ENCODE data around the gene PKHD1.

PKHD1 gene

DNA sequence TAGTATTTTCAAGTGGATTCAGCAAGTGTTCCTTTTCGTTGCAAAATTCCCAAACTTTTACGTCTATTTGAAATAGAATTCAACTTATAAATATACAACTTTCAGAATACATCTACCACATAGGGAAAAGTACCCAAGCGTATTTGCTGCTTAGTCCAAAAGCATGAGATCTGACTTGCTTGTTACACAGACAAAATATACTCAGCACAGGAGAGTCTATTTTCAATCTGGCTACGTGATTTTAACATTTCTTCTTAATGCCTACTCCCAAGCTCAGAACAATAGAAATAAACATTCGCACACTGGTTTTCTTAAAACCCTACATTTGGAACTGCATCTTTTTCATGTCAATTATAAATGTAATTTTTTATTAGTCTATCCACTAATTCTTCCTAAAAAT is 672 bp downstream of the PKHD1 start:
- TF ChIP-seq, protein P1, sequence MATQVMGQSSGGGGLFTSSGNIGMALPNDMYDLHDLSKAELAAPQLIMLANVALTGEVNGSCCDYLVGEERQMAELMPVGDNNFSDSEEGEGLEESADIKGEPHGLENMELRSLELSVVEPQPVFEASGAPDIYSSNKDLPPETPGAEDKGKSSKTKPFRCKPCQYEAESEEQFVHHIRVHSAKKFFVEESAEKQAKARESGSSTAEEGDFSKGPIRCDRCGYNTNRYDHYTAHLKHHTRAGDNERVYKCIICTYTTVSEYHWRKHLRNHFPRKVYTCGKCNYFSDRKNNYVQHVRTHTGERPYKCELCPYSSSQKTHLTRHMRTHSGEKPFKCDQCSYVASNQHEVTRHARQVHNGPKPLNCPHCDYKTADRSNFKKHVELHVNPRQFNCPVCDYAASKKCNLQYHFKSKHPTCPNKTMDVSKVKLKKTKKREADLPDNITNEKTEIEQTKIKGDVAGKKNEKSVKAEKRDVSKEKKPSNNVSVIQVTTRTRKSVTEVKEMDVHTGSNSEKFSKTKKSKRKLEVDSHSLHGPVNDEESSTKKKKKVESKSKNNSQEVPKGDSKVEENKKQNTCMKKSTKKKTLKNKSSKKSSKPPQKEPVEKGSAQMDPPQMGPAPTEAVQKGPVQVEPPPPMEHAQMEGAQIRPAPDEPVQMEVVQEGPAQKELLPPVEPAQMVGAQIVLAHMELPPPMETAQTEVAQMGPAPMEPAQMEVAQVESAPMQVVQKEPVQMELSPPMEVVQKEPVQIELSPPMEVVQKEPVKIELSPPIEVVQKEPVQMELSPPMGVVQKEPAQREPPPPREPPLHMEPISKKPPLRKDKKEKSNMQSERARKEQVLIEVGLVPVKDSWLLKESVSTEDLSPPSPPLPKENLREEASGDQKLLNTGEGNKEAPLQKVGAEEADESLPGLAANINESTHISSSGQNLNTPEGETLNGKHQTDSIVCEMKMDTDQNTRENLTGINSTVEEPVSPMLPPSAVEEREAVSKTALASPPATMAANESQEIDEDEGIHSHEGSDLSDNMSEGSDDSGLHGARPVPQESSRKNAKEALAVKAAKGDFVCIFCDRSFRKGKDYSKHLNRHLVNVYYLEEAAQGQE (IDR thresholded peaks at IDR 0.05; ENCODE audit: insufficient replicate concordance, low read depth) = no peak
- TF ChIP-seq SPI1 (IDR thresholded peaks at IDR 0.05; ENCODE audit: borderline replicate concordance, low read depth) = no peak
- TF ChIP-seq, protein P2, sequence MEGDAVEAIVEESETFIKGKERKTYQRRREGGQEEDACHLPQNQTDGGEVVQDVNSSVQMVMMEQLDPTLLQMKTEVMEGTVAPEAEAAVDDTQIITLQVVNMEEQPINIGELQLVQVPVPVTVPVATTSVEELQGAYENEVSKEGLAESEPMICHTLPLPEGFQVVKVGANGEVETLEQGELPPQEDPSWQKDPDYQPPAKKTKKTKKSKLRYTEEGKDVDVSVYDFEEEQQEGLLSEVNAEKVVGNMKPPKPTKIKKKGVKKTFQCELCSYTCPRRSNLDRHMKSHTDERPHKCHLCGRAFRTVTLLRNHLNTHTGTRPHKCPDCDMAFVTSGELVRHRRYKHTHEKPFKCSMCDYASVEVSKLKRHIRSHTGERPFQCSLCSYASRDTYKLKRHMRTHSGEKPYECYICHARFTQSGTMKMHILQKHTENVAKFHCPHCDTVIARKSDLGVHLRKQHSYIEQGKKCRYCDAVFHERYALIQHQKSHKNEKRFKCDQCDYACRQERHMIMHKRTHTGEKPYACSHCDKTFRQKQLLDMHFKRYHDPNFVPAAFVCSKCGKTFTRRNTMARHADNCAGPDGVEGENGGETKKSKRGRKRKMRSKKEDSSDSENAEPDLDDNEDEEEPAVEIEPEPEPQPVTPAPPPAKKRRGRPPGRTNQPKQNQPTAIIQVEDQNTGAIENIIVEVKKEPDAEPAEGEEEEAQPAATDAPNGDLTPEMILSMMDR (IDR thresholded peaks at IDR 0.05; ENCODE audit: insufficient read depth, low read length) = no peak
- TF ChIP-seq POLR2AphosphoS5 (IDR thresholded peaks at IDR 0.05; ENCODE audit: low read depth) = no peak
- DNase-seq (ENCODE audit: low read depth in 1 of 2, low spot score in 1 of 2) = no peak
- H3K27ac ChIP-seq (replicated peaks) = no peak overlapping the region
- peaks cover 4% of the 10 kb centered on the region for H3K27me3 ChIP-seq (ENCODE audit: insufficient read depth, poor library complexity, severe bottlenecking)
- H3K4me3 ChIP-seq (replicated peaks; ENCODE audit: insufficient read depth, low read length) = no peak overlapping the region

DNA sequence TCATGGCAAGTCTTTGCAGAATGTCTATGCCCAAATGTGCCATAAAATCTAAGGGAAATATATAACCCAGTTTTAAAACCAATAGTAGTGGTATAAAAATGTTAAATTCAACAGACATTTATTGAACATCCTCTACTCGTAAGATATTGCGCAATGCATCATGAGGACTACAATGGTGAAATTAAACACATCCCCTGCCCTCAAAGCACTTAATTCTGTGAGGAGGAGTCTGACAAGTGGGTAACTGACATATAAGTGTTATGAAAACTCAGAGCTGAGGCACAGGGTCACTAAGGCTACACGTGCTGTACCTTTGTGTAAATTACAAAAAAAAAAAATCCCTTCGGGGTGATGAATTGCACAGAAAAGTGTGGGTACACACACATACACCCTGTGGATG is 6.2 kb downstream of the PKHD1 start:
- H3K4me3 ChIP-seq (replicated peaks; ENCODE audit: insufficient read depth, low read length) = no peak overlapping the region
- no peaks in the 10 kb centered on the region for H3K27me3 ChIP-seq (ENCODE audit: insufficient read depth, poor library complexity, severe bottlenecking)
- no peak overlapping the region for H3K27ac ChIP-seq (replicated peaks)
- no peak for DNase-seq (ENCODE audit: low read depth in 1 of 2, low spot score in 1 of 2)
- no peak for TF ChIP-seq SPI1 (IDR thresholded peaks at IDR 0.05; ENCODE audit: borderline replicate concordance, low read depth)

DNA sequence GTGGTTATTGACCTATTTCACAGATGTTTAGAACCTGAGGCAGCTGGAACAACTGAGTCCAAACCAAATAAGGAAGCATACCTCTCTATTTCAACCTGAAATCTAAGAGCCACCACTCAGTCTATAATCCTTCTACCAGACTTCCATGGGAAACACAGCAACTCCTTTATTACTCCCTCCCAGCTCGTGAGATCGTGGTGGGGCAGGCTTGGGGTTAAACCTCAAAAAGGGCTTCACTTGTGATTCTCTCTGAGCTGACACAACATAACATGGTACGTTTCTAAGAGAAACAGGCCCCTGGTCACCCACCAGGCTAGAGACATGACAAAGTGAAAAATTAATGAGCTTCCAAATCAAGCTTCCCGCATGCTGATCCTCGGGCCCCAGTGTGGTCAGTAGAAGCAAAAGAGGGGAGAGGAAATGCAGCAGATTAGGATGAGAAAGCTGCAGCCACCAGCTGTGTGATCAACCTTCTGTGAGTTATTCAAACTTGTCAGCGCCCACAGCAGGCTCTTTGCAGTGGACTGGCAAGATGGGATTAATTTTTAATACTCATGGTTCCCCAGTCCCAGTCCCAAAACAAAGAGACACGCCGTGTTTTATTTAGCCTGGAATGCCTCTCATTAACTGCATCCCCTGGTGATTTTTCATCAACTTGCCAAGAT is 9.3 kb downstream of the PKHD1 start:
- DNase-seq (ENCODE audit: low read depth in 1 of 2, low spot score in 1 of 2) = no peak
- TF ChIP-seq, protein P2 (IDR thresholded peaks at IDR 0.05; ENCODE audit: insufficient read depth, low read length) = no peak
- TF ChIP-seq, protein P1 (IDR thresholded peaks at IDR 0.05; ENCODE audit: insufficient replicate concordance, low read depth) = no peak
- TF ChIP-seq POLR2AphosphoS5 (IDR thresholded peaks at IDR 0.05; ENCODE audit: low read depth) (no peak), GABPA (IDR thresholded peaks at IDR 0.05; ENCODE audit: low read depth) (no peak), SPI1 (IDR thresholded peaks at IDR 0.05; ENCODE audit: borderline replicate concordance, low read depth) (no peak)
- Histone ChIP-seq H3K27ac (replicated peaks) (no peak overlapping the region), H3K27me3 (ENCODE audit: insufficient read depth, poor library complexity, severe bottlenecking) (peaks cover 3% of the 10 kb centered on the region), H3K4me3 (replicated peaks; ENCODE audit: insufficient read depth, low read length) (no peak overlapping the region)

DNA sequence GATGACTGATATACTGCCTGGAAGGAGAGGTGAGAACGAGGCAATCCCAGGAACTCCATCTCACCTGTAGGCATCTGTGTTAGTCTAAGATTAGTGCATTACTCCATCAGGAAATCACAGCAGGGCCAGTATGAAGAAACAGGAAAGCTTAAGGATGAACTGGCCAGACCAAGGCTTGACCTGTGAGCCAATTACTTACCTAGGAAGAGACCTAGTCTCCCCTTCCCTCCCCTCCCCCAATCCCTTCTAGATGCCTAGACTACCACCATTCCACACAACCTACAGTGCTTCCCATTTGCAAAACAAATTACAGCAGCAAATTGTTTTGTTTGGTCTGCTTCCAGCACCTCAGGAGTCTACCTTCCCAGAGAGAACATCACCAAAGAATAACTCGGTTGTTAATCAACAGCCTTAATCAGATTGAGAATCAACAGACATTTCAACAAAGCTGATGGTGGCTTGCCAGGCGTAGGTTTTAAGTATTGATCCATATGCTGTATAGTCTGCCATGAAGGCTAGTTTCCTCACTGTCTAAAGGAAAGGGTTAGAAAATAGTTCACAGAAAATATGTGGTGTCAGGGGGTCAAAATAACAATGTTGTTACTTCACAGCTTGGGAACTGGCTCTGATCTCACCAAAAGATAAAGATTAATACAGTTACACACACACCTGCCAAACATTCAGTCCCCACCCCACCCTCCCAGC is 10.1 kb downstream of the PKHD1 start:
- TF ChIP-seq SPI1 (IDR thresholded peaks at IDR 0.05; ENCODE audit: borderline replicate concordance, low read depth) (no peak), POLR2AphosphoS5 (IDR thresholded peaks at IDR 0.05; ENCODE audit: low read depth) (no peak)
- Histone ChIP-seq H3K27me3 (ENCODE audit: insufficient read depth, poor library complexity, severe bottlenecking) (peaks cover 6% of the 10 kb centered on the region), H3K27ac (replicated peaks) (no peak overlapping the region), H3K4me3 (replicated peaks; ENCODE audit: insufficient read depth, low read length) (no peak overlapping the region)
- no peak for DNase-seq (ENCODE audit: low read depth in 1 of 2, low spot score in 1 of 2)

Data from HL-60 (cell line).